ENCODE data around the gene CTTN.

CTTN gene

DNA sequence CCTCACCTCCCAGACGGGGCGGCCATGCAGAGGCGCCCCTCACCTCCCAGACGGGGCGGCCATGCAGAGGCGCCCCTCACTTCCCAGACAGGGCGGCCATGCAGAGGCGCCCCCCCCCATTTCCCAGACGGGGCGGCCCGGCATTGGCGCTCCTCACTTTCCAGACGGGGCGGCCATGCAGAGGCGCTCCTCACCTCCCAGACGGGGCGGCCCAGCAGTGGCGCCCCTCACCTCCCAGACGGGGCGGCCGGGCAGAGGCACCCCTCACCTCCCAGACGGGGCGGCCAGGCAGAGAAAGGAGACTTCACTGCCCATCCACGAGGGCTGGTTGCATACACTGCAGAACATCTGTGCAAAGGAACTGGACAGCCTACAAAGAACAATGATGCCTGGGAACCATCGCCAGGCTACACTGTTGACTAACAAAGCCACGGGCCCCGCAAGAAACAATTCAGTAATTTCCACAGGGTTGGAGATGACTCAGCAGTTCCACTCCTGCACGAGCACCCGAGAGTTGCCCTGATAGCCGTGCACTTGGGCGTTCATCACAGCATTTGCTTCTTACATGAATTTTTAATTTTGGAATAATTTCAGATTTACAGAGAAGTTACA is 58.7 kb downstream of the CTTN start:
- no peak for DNase-seq

DNA sequence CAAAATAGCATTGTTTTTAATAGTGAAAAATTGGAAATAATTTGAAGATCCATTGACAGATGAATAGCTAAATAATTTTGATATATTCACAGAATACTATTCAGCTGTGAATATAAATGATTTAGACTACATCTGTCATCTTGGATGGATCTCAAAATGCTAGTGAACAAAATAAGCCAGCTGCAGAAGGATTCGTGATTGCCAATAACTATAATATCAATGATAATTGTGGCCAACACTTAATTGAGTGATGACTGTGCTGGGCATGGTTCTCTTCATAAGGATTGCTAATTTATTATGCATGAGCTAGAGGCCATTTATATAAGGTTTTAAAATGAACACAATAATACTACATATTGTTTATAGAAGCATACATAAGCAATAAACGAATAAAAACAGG is 60.4 kb downstream of the CTTN start:
- DNase-seq = no peak

DNA sequence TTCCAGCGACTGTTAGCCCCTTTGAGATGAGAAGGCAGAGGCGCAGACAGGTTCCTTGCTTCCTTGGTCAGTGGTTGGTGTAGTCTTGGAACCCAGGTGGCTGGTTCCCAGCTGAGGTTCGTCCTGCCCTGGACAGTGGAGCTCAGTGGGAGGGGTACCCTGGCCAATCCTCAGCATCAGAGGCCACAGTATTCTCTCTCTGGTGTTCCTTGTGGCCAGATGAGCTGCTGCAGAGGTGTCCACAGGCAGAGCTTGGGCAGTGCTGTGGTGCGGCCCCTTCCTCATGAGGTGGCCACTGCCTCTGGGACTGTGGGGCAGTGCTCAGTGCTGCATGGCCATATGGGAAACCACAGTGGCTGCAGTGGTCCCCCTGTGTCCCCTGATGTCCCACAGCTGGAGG is 61.8 kb downstream of the CTTN start:
- DNase-seq = no peak

DNA sequence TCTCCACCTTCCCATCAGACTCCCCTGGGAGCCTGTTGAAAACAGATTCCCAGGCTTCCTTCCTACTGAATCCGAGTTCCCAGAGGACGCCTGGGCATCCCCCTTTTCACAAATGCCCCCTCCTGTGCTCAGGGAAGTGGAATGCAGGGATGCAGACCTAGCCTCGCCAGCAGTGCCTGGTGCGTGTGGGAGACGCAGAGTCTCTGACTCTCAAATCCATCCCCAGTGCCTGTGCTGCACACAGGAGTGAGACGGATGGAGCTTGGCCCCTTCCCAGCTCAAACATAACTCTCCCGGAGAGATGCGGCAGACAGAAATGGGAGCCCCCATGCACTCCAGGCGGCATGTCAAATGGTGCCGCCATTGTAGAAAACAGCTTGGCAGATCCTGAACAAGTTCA is 62.6 kb downstream of the CTTN start:
- DNase-seq = no peak

DNA sequence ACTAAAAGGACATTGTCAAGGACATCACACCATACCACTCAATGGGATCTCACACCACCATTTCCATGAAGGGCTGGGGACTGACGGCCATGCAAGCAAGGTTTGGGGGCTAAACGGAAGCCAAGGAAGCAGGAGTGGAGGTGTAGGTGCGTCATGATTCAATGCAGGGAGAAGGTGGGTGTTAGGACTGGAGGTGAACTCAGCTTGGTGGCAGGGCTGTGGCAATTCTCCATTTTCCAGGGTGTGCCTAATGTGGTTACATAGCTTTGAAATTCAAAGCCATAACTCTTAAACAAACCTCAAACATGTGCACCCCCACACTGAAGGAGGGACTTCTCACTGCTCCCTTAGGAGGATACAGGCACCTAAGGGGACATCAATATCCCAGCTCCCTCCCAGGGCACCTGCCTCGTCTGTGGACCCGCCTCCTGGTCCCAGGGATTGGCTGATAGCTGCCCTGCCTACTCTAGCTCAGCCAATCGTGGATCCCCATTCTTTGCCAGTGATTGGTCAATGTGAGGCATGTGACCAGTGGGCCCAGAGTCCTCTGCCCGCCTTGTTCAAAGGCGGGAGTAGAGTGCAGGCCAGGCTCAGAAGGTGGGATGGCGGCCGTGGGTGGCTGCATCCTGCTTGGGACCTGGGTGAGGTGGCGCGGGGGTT is 64.6 kb downstream of the CTTN start:
- DNase-seq = no peak

DNA sequence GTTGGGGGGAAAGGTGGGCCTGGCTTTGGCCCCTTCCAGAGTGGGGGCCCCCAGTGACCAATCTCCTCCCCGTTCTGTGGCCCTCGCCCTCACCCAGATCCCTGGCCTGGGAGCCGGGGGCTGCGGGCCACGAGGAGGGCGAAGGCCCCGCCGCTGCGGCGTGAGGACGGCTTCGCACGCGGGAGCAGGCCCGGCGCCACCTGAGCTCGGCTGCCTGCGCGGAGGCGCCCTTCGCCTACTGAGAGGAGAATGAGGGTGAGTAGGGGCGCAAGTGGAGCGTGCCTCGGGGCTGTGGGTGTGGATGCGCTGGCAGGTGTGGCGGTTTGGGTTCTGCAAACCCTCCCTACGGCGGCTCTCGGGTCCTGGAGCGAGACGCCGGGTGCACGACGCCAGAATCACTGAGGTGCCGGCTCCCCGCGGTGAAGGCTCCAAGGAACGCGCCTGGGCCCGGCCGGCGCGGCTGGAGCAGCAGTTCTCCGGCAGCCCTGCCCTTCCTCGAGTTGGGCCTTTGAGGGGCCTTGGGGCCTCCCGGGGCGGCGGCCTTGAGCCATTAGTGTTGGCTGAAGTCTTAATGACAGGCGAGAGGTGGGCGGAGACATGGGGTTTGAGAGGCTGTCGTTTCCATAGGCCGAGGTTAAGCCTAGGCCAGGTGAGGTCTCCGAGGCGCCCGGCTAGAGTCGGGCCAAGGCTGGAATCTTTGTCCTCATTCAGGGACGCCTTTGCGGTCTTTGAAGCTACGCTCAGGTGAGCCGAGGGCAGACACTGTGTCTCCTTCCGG is 65.3 kb downstream of the CTTN start:
- DNase-seq = no peak

DNA sequence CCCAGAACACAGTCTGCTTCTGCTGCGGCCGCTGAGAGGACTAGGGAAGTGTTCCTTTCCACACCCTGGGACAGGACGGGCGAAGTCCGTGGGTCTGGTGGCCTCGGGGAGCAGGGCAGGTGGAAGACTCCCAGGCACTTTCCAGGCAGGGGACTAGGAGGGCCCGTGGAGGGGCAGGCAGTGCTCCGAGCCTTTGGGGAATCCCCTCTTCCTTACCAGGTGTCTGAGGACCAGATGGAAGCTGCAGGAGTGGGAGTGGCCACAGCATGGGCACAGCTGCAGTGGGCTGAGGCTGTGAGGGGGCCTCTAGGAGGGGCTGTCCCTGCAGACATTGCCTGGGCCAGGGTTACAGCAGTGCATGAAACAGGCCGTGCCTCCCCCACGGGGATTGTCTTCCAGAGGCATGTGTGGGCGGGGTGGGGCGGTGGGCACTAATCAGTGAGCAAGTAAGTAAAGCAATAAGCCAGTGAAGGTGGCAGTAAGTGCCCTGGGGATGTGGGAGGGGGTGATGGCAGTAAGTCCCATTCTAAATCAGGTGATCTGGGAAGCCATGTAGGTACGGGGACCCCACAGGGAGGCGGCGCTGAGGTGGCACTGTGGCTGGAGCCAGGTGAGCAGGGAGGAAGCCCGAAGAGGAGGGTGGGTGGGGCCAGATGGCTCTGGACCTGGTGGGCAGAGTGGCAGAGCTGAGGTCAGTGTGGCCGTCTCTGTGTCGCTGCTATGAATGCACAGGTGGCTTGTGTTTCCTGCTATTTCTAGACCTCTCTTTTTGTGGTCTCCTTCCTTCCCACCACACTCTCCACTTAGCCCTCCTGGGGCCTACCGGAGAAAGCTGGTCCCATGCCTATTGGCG is 66.4 kb downstream of the CTTN start:
- DNase-seq = no peak

DNA sequence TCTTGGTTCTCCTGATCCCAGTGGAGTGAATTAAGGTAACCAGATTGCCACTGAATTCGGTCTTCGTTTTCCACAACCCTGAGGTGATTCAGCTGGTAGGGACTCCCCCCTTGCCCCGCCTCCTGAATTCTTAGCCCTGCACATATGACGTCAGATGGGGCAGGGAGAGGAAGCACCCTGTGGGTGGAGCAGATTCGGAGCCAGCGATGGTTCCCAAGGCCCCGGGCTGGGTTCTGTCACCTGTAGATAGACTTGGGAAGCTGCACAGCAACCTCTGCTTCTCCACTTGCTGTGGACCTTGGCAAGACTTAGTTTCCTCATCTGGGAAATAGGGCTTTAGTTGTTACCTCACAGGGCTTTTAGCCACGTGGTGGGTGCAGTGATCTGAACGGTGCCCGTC is 67.8 kb downstream of the CTTN start:
- no peak for DNase-seq

DNA sequence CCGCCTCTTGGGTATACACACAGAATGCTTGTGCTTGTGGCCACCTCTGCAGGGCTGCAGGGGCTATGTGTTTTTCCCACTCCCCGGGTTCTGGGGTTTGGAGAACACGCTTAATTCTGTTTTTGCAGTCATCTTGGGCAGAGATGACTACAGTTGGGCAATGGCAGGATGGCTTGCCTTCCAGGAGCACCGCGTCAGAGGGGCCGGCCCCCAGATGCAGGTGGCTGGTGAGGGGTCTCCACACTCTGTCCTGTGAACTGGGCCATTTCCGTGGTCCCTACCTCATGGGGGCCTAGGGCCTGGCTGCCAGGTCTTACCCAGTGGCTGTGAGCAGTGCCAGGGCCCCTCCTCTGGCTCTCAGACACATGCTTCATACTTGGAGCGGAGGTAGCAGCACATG is 68.3 kb downstream of the CTTN start:
- DNase-seq = no peak

DNA sequence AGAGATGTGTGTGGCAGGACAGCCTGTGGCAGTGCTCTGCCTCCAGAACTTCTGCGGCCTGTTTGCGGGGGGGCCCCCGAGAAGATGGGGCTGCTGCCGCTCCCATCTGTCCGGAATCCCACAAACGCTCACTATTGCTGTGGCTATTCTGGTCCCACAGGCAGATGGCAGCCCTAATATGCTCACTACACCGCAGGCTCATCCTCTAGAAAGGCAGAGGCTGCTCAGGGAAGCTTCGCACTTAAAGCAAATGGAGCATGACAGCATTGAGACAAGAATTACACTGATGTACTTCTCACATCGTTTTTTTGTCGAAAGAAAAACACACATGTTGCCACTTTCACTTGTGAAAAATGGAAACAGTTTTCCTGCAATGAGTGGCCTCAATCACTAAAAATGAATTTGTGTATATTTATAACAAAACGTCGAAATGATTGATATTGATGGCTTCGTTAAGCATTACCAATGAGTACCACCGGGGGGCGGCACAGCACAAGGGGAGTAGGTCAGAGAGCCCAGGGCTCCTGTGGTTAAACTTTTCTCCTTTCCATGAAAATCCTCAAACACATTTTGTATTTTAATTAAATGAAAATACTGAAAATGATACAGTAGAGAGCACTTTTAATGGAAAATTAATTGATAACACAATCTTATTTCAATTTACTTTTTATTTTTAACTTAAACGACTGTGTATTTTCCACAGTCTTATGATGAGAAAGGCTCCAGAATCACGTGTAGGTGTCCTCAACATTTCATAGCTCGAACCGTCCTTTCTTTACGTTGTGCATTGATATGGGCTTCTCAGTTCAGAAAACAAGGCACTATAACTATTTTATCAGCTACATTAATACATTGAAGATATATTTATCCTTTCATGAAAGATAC is 69.1 kb downstream of the CTTN start:
- no peak for DNase-seq

DNA sequence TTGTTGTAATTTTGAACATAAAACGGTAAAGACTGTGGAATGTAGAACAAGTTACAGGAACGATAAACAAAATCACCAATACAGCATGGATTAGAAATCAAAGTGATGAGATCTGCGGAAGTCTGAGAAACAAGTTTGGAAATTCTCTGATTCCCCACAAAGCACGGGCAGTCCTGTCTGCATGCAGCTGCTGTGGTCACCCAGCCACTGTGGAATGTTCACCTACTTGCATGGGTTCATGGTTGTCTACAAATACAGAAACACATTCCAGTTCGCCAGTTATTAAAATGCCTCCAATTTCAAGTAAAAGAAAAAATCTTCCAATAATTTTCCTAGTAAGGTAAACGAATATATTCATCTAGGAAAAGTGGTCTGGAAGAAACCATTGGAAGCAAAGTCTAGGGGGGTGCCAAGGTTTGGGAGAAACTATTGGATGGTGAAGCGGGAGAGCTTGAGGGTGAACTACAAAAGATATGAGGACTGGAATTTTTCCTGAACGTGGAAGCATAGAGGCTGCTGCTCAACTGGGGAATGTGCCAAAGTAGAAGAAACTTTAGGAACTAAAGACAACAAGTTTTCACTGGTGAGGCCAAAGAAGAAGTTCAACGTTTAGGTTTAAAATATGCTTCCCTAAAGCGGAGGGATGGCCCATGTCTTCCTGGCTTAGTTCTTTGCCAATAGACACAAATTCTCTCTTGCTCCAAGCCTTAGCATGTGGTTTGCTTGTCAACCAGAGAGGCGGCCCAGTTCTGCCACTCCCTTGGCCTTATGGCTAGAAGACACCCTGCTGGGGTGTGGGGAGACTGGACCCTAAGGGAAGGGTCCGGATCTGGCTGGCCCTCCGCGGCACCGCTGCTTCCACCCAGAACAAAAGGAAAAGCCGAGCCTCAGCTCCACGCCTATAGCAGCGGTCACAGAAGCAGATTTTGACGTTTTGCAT is 70.2 kb downstream of the CTTN start:
- DNase-seq = no peak

DNA sequence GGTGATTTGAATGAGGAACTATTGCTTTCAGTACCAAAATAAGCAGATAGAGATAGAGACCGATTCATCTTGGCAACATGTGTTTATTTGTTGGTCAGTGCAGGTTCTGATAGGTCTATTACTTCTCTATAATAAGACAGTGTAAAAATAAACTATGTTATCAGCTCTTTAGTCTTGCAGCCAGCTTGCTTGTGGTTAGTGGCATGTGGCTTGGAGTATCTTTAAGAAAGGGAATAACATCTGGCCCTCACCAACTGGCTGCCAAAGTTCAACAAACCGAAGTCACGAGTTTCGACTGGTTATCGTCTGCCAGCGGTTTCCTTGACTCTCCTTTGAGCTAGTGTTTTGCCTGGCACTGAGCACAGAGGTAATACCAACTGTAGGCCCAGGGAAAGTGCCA is 71.8 kb downstream of the CTTN start:
- DNase-seq = no peak

DNA sequence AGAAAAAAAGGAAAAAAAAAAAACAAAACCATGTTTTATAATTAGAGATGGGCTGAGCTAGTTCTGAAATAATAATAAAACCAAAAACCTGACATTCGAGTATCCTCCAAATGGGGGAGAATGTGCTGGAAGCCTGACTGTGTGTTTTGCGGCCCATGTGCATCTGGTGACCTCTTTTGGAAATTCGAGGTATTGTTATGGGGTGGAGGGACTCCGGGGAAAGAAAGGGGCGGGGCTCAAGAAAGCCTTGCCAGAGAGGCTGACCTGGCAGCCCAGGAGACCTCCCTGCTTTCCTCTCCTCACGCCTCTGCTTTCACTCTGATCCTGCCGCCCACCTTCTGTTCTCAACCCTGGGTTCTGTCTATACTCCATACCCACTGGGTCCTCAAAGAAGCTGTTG is 72.9 kb downstream of the CTTN start:
- DNase-seq = no peak

DNA sequence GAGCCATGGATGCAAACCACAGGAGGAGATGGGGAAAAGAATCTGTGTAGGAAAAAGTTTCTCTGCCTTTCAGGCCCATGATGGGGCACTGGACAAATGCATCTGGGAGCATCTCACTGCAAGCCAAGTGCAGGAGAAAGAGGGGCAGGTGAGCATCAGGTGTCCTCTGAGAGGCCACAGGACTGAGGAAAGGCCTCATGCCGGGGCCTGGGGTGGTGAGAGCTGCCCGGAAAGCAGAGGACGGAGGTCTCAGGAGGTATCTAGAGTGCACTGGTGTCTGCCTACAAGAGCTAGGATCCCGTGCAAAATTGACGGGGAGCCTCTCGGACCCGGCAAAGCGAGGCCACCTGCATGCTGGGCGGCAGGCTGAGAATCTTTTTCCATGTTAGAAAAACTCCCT is 73.9 kb downstream of the CTTN start:
- no peak for DNase-seq

DNA sequence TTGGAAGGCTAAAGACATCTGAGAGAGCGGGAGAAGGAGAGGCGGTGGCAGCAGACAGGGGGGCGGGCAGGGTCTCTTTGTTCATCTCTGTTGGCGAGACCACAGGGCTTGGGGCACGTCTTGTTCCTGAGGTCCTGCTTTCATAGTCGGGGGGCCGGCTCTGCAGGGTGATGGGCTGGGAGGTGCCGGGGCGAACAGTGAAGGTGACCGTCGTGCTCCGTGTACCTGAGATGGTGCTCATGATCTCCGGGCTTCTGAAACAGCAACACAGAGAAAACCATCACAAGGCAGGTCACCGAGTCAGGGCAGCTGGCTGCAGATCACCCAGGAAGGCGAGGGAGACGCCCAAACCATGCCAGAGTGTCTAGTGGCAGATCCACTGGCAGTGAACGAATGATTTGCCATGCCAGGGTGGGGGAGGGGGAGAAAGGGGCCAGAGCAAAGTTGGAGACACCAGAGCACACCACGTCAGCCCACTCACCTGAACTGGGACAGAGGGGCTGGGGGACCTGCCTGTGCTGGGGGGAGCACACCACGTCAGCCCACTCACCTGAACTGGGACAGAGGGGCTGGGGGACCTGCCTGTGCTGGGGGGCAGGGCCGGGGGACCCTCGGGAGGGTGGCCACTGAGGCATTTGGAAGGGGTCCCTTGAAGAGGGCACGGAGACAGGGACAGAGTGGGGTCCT is 75.0 kb downstream of the CTTN start:
- DNase-seq = no peak

DNA sequence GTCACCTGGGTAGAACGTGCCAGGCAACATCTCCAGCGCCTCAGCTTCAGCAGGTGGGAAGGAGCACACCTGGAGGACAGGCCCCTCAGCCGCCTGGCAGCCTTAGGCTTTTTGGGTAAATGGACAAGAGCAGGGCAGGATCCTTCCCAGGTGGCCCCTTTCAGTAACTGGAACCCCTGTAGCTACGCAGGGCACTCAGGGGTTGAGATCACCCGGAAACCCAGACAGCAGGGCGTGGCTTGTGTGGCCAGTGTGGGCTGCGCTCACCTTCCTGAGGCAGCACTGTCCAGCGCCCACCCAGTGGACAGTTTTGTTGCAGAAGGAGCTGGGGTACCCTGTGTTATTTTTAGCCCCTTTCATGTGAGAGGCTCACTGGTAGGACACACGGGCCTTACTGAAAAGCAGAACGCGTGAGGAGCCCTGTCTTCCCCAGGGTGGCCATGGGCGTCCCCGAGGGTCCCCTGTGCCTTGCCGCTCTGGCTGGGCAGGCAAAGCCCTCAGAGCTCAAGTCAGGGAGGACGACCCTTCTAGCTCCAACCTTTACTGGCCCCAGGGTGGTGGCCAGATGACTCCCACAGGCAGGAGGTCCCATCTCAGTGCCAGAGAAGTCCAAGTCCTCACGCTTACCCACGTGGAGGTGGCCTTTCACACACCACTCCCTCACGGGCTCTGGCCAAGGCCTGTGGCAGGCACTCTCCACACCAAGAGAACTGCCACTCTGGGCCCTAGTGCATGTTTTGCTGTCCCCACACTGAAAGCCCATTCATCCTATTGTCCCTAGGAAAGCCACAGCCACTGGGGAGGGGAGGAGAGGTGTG is 75.8 kb downstream of the CTTN start:
- no peak for DNase-seq

DNA sequence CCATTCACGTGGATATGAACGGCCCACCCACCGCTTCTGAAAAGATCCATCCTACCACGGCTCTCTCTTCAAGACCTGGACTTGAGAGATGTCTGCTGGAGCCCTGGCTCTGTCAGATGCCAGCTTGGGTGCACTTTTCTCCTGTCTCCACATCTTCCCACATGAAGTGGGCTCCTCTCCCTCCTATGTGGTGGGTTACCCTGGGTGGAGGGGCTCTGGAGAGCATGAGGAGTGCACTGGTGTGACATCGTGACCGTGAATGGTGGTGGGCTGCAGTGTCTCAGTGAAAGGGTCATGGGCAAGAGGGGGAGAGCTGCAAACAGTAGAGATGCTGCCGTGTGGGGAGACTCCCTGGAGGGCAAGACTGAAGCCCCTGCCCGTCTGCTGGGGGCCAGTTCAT is 76.4 kb downstream of the CTTN start:
- DNase-seq = no peak

DNA sequence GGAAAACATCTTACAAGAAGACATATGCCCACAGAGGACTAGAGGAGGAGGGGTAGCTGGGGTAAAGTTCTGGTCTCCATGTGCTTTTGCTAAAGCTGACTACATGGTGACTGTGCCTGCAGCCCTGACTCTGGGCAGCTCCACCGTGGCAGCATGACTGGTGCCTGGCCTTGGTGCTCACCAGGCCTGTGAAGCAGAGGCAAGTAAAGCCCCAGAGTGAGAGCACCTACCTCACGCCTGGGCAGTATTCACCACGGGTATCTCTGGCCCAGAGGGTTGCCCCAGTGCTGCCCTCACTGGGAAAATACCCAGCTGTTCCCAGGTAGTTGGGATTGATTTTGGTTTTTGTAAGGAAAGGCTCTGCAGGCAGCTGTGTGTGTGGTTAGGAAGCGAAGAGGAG is 78.3 kb downstream of the CTTN start:
- no peak for DNase-seq

DNA sequence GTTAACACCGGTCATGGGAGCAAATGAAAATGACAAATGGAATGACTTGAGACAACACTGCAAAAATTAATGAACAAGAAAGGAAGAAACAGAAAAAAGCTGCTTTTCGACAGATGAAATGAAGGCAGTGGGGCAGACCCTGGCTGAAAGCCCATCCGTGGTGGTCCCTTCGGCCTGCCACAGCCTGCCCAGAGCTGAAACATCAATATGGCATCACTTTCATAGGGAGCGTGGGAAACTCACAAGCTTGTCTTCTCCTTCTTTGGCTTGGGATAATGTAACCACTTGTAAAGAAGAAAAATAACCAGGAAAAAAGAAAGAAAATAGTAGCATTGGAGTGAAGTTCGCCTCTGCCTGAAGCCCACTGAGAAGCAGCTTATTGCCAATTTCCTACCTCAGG is 78.8 kb downstream of the CTTN start:
- DNase-seq = no peak

DNA sequence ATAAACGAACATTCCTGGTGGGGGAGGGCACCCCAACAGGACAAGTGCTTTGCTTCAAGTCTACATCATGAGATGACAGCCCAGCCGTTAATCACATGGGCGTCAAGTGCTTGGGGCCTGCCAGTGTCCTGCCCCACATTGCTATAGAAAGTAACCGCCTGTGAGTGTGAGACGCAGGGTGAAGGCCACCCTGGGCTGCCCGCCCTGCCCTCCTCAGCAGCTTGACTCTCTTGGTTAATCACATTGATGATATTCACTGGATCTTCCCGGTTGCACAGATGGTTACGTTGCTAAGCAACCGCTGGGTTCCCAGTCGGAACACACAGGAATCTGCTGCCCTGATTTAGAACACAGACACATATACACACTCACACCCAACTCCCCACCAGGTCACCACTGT is 79.3 kb downstream of the CTTN start:
- no peak for DNase-seq

All from activated CD4-positive, alpha-beta T cell treated with anti-CD3 and anti-CD28 coated beads for 1 hour (primary cell).